Astrocyte (in vitro differentiated cells and primary cell): ENCODE data around the gene ARL8A.

ENCODE experiments used
- CTCF ChIP-seq: IDR thresholded peaks from 2 replicates; pipeline ENCODE4 v1.5.1; 2011; ENCODE audit warnings: low read depth, mild to moderate bottlenecking, inconsistent platforms, low read length, moderate library complexity; ENCODE audit not compliant: insufficient read depth
- EZH2 ChIP-seq: IDR thresholded peaks from 2 replicates; pipeline ENCODE4 v1.6.1; 2012; ENCODE audit warnings: mild to moderate bottlenecking, low read length, inconsistent platforms; ENCODE audit not compliant: insufficient read depth

GRCh38 chr1:202181586-202181985 lies 37.0 kb upstream of the ARL8A start:
- TF ChIP-seq CTCF = no peak
- TF ChIP-seq EZH2 = no peak
